ENCODE measurements around the gene CAPS.

- TF ChIP-seq CTCF (IDR thresholded peaks at IDR 0.05): no peak
- peak in 1 of 2 donors; percentile 12 for TF ChIP-seq POLR2A (IDR thresholded peaks at IDR 0.05)
Observed at GRCh38 chr19:5913739-5914357, at the start of gene CAPS.

Data from tibial nerve (tissue), 3 donors.